Measurements from ENCODE around the gene DEFB121.

DEFB121 gene

GRCh38 chr20:31355981-31356380 is 50.0 kb downstream of the DEFB121 start:
- DNase-seq, result no peak

All from inflammatory macrophage treated with lipopolysaccharide for 4 hours (primary cell).